HG03135 (cell line): ENCODE results near the gene RPH3AL.
"Not testable (repeated sequence)": the region's sequence is repeated elsewhere in the genome, so short reads cannot be mapped to it uniquely, and the experiment has no call there.

Experiments
- ATAC-seq: cut with Tn5 transposase; IDR thresholded peaks from one replicate; pipeline ENCODE4 v1.9.1; 2021; ENCODE audit warnings: mild to moderate bottlenecking, moderate library complexity; ENCODE audit not compliant: unreplicated experiment

The RPH3AL gene

GRCh38 chr17:283911-284675 lies 68.5 kb downstream of the RPH3AL start:
- ATAC-seq: no peak

- no peak for ATAC-seq
Observed at GRCh38 chr17:282912-283882, 69.4 kb downstream of the RPH3AL start.

GRCh38 chr17:282000-282911 lies 70.4 kb downstream of the RPH3AL start:
- ATAC-seq: no peak

- ATAC-seq: no peak
Observed at GRCh38 chr17:281365-281999, 71.1 kb downstream of the RPH3AL start.

- no peak for ATAC-seq
Observed at GRCh38 chr17:280901-281300, 71.7 kb downstream of the RPH3AL start.

GRCh38 chr17:280216-280615 lies 72.4 kb downstream of the RPH3AL start:
- ATAC-seq: no peak

- no peak for ATAC-seq
Observed at GRCh38 chr17:279776-280175, 72.8 kb downstream of the RPH3AL start.

GRCh38 chr17:279331-279730 lies 73.3 kb downstream of the RPH3AL start:
- no peak for ATAC-seq

GRCh38 chr17:278676-279059 lies 73.9 kb downstream of the RPH3AL start:
- ATAC-seq: no peak

GRCh38 chr17:278055-278675 lies 74.4 kb downstream of the RPH3AL start:
- ATAC-seq: no peak

- ATAC-seq: no peak
Observed at GRCh38 chr17:274902-275301, 77.7 kb downstream of the RPH3AL start.

- ATAC-seq: no peak
Observed at GRCh38 chr17:273981-274832, 78.4 kb downstream of the RPH3AL start.

GRCh38 chr17:272856-273255 lies 79.8 kb downstream of the RPH3AL start:
- not testable (repeated sequence) for ATAC-seq

GRCh38 chr17:271928-272623 lies 80.5 kb downstream of the RPH3AL start:
- ATAC-seq: not testable (repeated sequence)

- no peak for ATAC-seq
Observed at GRCh38 chr17:269616-270514, 82.7 kb downstream of the RPH3AL start.

GRCh38 chr17:266701-267667 lies 85.6 kb downstream of the RPH3AL start:
- no peak for ATAC-seq
